ENCODE results near the gene RFX2.

DNA sequence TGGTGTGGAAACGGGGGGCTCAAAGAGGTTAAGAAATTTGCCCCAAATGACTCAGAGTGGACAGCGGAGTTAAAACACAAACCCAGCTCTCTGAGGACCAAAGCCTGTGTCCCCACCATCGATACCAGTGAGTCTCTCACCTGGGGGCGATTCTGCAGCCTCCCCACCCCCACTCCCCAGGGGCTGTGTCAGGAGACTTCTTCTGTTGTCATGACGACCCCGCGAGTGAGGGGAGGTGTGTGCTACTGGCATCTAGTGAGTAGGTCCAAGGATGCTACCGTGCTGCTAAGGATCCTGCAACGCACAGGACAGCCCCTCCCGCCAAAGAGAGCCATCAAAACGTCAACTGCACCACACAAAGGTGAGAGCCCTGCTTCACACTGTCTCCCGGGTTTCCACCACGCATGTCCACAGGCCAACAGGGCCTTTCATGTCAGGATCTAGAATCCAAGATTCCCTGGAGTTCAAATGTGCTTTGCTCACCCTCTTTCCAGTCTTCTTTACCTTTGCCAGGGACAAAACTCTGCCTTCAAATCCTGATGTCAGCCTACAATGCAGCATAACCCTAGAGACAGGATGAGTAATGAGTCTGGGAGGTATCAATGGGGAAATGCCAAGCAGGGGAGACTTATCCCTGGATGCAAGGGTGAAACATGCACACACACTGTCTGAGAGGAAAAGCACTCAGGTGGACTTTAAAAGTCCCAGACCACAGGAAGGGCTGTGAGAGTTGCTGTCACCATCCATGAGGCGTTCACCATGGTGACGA, 136.2 kb downstream of the RFX2 start:
- no peak for TF ChIP-seq POLR2A (IDR thresholded peaks at IDR 0.05; ENCODE audit: low read depth, low read length)
- TF ChIP-seq POLR2AphosphoS5 (IDR thresholded peaks at IDR 0.05; ENCODE audit: low read depth, low read length): no peak
- no peak for TF ChIP-seq TAF1 (IDR thresholded peaks at IDR 0.05; ENCODE audit: borderline replicate concordance, low read depth, low read length)
